Measurements from ENCODE around the gene UBE3C.

GRCh38 chr7:157280216-157280841, 141.6 kb downstream of the UBE3C start:
- no peak for TF ChIP-seq EP300 (IDR thresholded peaks at IDR 0.05; ENCODE audit: low read depth)
- TF ChIP-seq CTCF (IDR thresholded peaks at IDR 0.05) = no peak
